NCI-H1417 (cell line): ENCODE results near the gene CLDN3.
A peak's percentile ranks its signal among the peaks of the same experiment; 100 is the strongest.
"Not testable (repeated sequence)": the region's sequence is repeated elsewhere in the genome, so short reads cannot be mapped to it uniquely, and the experiment has no call there.

ENCODE experiments used
- DNase-seq, 3 experiments: peaks; one replicate each; lab custom pipeline; 2025; lab: John Stamatoyannopoulos, UW

CLDN3 gene

GRCh38 chr7:73770002-73770859 lies at the start of gene CLDN3:
Gene CLDN3, minus strand, starts transcription at chr7:73770270. Its CDS starts 221 bp downstream, at chr7:73770049.
- DNase-seq: peak; percentile 98 to 99 (median 99)

- DNase-seq: no peak
Observed at GRCh38 chr7:73817121-73817520, 47.1 kb upstream of the CLDN3 start.

- DNase-seq: no peak
Observed at GRCh38 chr7:73815436-73815835, 45.4 kb upstream of the CLDN3 start.

- no peak for DNase-seq
Observed at GRCh38 chr7:73812996-73813395, 42.9 kb upstream of the CLDN3 start.

- peak in 2 of 3 experiments; percentile 43 to 91 for DNase-seq
Observed at GRCh38 chr7:73811760-73812168, 41.7 kb upstream of the CLDN3 start.

- DNase-seq: no peak
Observed at GRCh38 chr7:73810998-73811360, 40.9 kb upstream of the CLDN3 start.

GRCh38 chr7:73809467-73809951 lies 39.4 kb upstream of the CLDN3 start:
- DNase-seq: no peak

- no peak for DNase-seq
Observed at GRCh38 chr7:73802459-73802858, 32.4 kb upstream of the CLDN3 start.

GRCh38 chr7:73801577-73801976 lies 31.5 kb upstream of the CLDN3 start:
- no peak for DNase-seq

- DNase-seq: no peak
Observed at GRCh38 chr7:73799282-73800141, 29.4 kb upstream of the CLDN3 start.

GRCh38 chr7:73797176-73797575 lies 27.1 kb upstream of the CLDN3 start:
- not testable (repeated sequence) for DNase-seq

GRCh38 chr7:73796656-73797055 lies 26.6 kb upstream of the CLDN3 start:
- not testable (repeated sequence) for DNase-seq

- DNase-seq: not testable (repeated sequence)
Observed at GRCh38 chr7:73795188-73795587, 25.1 kb upstream of the CLDN3 start.

- not testable (repeated sequence) for DNase-seq
Observed at GRCh38 chr7:73791170-73791690, 21.2 kb upstream of the CLDN3 start.

- no peak for DNase-seq
Observed at GRCh38 chr7:73789051-73789450, 19.0 kb upstream of the CLDN3 start.

- DNase-seq: not testable (repeated sequence)
Observed at GRCh38 chr7:73787786-73788048, 17.6 kb upstream of the CLDN3 start.

- no peak for DNase-seq
Observed at GRCh38 chr7:73786588-73786987, 16.5 kb upstream of the CLDN3 start.

GRCh38 chr7:73779517-73779916 lies 9.4 kb upstream of the CLDN3 start:
- DNase-seq: no peak

- no peak for DNase-seq
Observed at GRCh38 chr7:73778801-73779389, 8.8 kb upstream of the CLDN3 start.

GRCh38 chr7:73774923-73775322 lies 4.9 kb upstream of the CLDN3 start:
- peak in 1 of 3 experiments; percentile 56 for DNase-seq

- DNase-seq: no peak
Observed at GRCh38 chr7:73773700-73774517, 3.8 kb upstream of the CLDN3 start.
